ENCODE measurements around the gene NOL4L. TPM values are rescaled to one million over a fixed set of nuclear protein-coding genes. Genes with fewer than 3 reads are reported as not detected.

Gene NOL4L
- total RNA-seq, 1 donor from 2014 or later = 106 TPM

DNA sequence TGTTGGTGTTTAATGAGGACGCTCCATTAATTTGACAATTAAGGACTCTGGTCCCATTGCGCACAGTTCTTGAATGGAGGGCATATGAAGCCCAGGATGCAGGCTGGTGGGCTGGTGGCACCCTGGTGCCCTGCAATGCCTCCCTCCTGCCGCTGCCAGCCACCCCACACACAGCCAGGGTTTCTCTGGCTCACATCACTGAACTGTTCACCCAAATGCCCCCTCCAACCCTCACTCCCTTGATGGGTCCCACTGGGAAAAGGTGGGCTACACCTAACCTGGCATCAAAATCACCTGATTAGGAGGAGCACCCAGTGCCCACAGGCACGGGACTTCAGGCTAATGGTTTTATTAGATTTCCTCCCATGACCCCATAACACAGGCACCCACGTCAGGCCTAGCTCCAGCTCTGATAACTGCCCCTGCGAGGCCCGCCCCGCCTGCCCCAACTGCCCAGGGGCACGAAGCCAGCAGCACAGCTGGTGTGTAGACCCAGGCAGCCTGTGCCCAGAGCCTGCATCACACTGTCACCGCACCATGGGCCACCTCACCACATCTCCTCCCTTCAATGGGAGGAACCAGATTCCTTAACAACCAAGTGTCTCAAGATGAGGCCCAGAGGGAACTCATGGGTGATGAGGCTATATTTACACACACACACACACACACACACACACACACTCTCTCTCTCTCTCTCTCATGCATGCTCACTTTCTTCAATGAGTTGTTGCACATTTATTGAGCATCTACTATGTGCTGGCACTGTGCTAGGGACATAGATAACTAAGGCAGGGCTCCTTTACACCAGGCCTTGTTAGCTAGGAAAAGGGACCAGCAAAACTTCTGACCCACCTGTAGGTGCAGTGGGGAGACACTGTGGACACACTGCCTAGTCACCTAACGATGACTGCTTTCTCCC is 107.3 kb downstream of the NOL4L start:
- Mint-ChIP-seq H3K9me3 (ENCODE audit: unreplicated experiment) (peaks cover 25% of the 10 kb centered on the region), H3K27me3 (ENCODE audit: unreplicated experiment) (peaks cover 26% of the 10 kb centered on the region), H3K36me3 (ENCODE audit: unreplicated experiment) (peaks cover 3% of the 10 kb centered on the region), H3K27ac (ENCODE audit: unreplicated experiment) (peak overlapping the region; percentile 69), H3K4me1 (ENCODE audit: low read depth, unreplicated experiment) (peaks cover 33% of the 10 kb centered on the region), H3K4me3 (ENCODE audit: unreplicated experiment) (no peak overlapping the region)
- peak; percentile 11 for DNase-seq
- TF ChIP-seq, protein P1, sequence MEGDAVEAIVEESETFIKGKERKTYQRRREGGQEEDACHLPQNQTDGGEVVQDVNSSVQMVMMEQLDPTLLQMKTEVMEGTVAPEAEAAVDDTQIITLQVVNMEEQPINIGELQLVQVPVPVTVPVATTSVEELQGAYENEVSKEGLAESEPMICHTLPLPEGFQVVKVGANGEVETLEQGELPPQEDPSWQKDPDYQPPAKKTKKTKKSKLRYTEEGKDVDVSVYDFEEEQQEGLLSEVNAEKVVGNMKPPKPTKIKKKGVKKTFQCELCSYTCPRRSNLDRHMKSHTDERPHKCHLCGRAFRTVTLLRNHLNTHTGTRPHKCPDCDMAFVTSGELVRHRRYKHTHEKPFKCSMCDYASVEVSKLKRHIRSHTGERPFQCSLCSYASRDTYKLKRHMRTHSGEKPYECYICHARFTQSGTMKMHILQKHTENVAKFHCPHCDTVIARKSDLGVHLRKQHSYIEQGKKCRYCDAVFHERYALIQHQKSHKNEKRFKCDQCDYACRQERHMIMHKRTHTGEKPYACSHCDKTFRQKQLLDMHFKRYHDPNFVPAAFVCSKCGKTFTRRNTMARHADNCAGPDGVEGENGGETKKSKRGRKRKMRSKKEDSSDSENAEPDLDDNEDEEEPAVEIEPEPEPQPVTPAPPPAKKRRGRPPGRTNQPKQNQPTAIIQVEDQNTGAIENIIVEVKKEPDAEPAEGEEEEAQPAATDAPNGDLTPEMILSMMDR (IDR thresholded peaks at IDR 0.05; ENCODE audit: partially characterized antibody, unreplicated experiment) = no peak

GRCh38 chr20:32476684-32477593 is 108.2 kb downstream of the NOL4L start:
- peaks cover 28% of the 10 kb centered on the region for H3K27me3 Mint-ChIP-seq (ENCODE audit: unreplicated experiment)
- peaks cover 33% of the 10 kb centered on the region for H3K4me1 Mint-ChIP-seq (ENCODE audit: low read depth, unreplicated experiment)
- H3K4me3 Mint-ChIP-seq (ENCODE audit: unreplicated experiment) = peak overlapping the region; percentile 72
- peaks cover 25% of the 10 kb centered on the region for H3K9me3 Mint-ChIP-seq (ENCODE audit: unreplicated experiment)
- H3K27ac Mint-ChIP-seq (ENCODE audit: unreplicated experiment) = peak overlapping the region; percentile 79
- peak; percentile 20 for DNase-seq
- TF ChIP-seq, protein P1 (IDR thresholded peaks at IDR 0.05; ENCODE audit: partially characterized antibody, unreplicated experiment) = no peak
- peaks cover 3% of the 10 kb centered on the region for H3K36me3 Mint-ChIP-seq (ENCODE audit: unreplicated experiment)

DNA sequence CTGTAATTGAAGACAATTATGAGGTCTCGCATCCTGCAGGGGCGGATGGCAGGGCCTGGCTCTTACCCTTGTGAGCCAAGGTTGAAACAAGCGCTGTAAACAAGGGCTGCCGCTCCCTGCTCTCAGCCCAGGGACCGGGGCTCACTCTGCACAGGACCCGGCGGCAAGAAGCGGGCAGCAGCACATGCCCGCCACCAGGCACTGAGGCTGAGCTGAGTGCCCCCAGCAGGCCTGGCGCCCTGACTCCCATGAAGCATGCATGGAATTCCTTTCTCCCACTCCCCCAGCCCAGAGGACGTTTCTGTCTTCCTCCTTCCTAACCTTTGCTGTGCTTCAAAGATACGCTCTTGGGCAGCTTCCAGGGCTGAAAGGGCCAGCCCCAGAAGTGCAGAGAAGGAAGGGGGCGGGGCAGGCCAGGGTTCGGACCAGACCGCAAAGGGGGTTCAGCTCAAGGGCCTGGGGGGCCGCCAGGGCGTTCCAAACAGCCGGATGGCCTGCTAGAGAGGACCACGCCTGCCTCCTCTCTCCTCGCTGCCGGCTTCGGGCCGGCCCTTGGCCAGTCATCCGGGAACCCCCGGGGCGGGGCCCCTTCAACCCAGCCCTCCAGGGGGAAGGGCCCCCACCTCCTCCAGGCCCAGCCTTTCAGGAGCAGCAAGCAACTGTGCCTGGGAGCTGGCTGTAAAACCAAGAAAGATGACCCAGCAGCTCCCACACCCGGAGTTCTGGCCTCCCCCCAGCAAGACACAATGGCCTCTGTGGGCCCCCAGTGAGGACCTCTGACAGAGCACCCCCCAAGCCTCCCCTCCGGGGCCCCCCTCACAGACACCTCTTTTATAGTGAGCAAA is 109.9 kb downstream of the NOL4L start:
- H3K27ac Mint-ChIP-seq (ENCODE audit: unreplicated experiment) = peak overlapping the region; percentile 67
- peak; percentile 72 for DNase-seq
- H3K4me1 Mint-ChIP-seq (ENCODE audit: low read depth, unreplicated experiment) = peaks cover 31% of the 10 kb centered on the region
- H3K4me3 Mint-ChIP-seq (ENCODE audit: unreplicated experiment) = peak overlapping the region; percentile 72
- peaks cover 26% of the 10 kb centered on the region for H3K27me3 Mint-ChIP-seq (ENCODE audit: unreplicated experiment)
- TF ChIP-seq, protein P1 (IDR thresholded peaks at IDR 0.05; ENCODE audit: partially characterized antibody, unreplicated experiment) = no peak
- H3K9me3 Mint-ChIP-seq (ENCODE audit: unreplicated experiment) = peaks cover 28% of the 10 kb centered on the region
- peaks cover 3% of the 10 kb centered on the region for H3K36me3 Mint-ChIP-seq (ENCODE audit: unreplicated experiment)

DNA sequence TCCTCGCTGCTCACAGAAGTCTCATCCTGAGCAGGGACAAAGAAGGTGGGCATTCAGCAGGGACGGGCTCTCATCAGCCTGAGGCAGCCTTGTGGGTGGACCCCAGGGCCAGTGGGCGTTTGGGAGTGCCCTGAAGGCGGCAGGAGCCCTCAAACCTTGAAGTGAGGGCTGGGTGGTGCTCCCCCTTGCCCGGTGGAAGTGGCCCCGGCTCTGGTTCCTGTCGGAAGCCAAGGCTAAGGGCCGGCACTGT is 110.5 kb downstream of the NOL4L start:
- no peak for DNase-seq
- peaks cover 3% of the 10 kb centered on the region for H3K36me3 Mint-ChIP-seq (ENCODE audit: unreplicated experiment)
- H3K9me3 Mint-ChIP-seq (ENCODE audit: unreplicated experiment) = peaks cover 28% of the 10 kb centered on the region
- peak overlapping the region; percentile 2 for H3K4me3 Mint-ChIP-seq (ENCODE audit: unreplicated experiment)
- H3K27me3 Mint-ChIP-seq (ENCODE audit: unreplicated experiment) = peaks cover 21% of the 10 kb centered on the region
- H3K4me1 Mint-ChIP-seq (ENCODE audit: low read depth, unreplicated experiment) = peaks cover 27% of the 10 kb centered on the region
- TF ChIP-seq, protein P1 (IDR thresholded peaks at IDR 0.05; ENCODE audit: partially characterized antibody, unreplicated experiment) = no peak
- no peak overlapping the region for H3K27ac Mint-ChIP-seq (ENCODE audit: unreplicated experiment)
